Stomach (tissue), 4 donors: ENCODE results near the gene DMKN.

Source experiments
- CTCF ChIP-seq, 7 experiments: fragments of 450-650 bp in 4 of 7; fragments of 200-600 bp in 3 of 7; sonication (generic) in 3 of 7; IDR thresholded peaks; one replicate each; pipeline ENCODE4 v1.5.1; 2016 to 2019; ENCODE audit warnings: antibody characterized with exemption in 7 of 7, control low read depth in 2 of 7, mild to moderate bottlenecking in 1 of 7
- EP300 ChIP-seq: sonication (generic); formaldehyde crosslinking; IDR thresholded peaks from one replicate; pipeline ENCODE4 v1.6.1; 2017; ENCODE audit warnings: antibody characterized with exemption
- POLR2A ChIP-seq, 4 donors: fragments of 450-650 bp; IDR thresholded peaks; one replicate each; pipeline ENCODE4 v1.6.1; 2016; ENCODE audit warnings: antibody characterized with exemption in 4 of 4, control low read depth in 2 of 4, mild to moderate bottlenecking in 1 of 4, moderate library complexity in 1 of 4
- POLR2AphosphoS5 ChIP-seq, 3 donors: sonication (generic); formaldehyde crosslinking; IDR thresholded peaks; one replicate each; pipeline ENCODE4 v1.6.1; 2016; ENCODE audit warnings: antibody characterized with exemption in 3 of 3

- TF ChIP-seq CTCF (IDR thresholded peaks at IDR 0.05) (no peak), POLR2A (IDR thresholded peaks at IDR 0.05) (no peak), POLR2AphosphoS5 (IDR thresholded peaks at IDR 0.05) (no peak), EP300 (no peak)
Observed at GRCh38 chr19:35522745-35523327, 9.4 kb upstream of the DMKN start.
